HepG2 (cell line): ENCODE data around the gene ELOVL2. TPM values are rescaled to one million over a fixed set of nuclear protein-coding genes. Genes with fewer than 3 reads are reported as not detected.

Experiments used
- ATF7-NPFF ChIP-seq: sonication (generic); formaldehyde crosslinking; IDR thresholded peaks from 2 replicates; pipeline ENCODE4 v1.8.1; 2023; ENCODE audit warnings: mild to moderate bottlenecking, low read depth, missing genetic modification reagents, moderate library complexity
- BRCA1 ChIP-seq: sonication (generic); formaldehyde crosslinking; IDR thresholded peaks from 2 replicates; pipeline ENCODE4 v1.4.0; 2020; ENCODE audit warnings: missing genetic modification reagents
- E2F5 ChIP-seq: sonication (generic); formaldehyde crosslinking; conservative IDR thresholded peaks from 2 replicates; pipeline ENCODE4 v1.4.0; 2020; ENCODE audit warnings: missing genetic modification reagents
- FOXM1 ChIP-seq: sonication (generic); formaldehyde crosslinking; IDR thresholded peaks from 2 replicates; pipeline ENCODE4 v1.5.0; 2020; ENCODE audit warnings: missing genetic modification reagents
- HOXD1 ChIP-seq: sonication (generic); formaldehyde crosslinking; IDR thresholded peaks from 2 replicates; pipeline ENCODE4 v1.5.0; 2020; ENCODE audit warnings: missing genetic modification reagents
- IRF1 ChIP-seq: sonication (generic); formaldehyde crosslinking; IDR thresholded peaks from 2 replicates; pipeline ENCODE4 v1.4.0; 2020; ENCODE audit warnings: low read depth, mild to moderate bottlenecking, missing genetic modification reagents
- MED13 ChIP-seq: sonication (generic); formaldehyde crosslinking; IDR thresholded peaks from 2 replicates; pipeline ENCODE4 v1.5.0; 2020; ENCODE audit warnings: missing genetic modification reagents
- MTERF4 ChIP-seq: sonication (generic); formaldehyde crosslinking; IDR thresholded peaks from 2 replicates; pipeline ENCODE4 v1.8.0; 2023; ENCODE audit warnings: mild to moderate bottlenecking, missing genetic modification reagents
- NFKBIZ ChIP-seq: IDR thresholded peaks from 2 replicates; pipeline ENCODE4 v1.6.1; 2018; ENCODE audit warnings: missing genetic modification reagents, missing compliant biosample characterization
- PLSCR1 ChIP-seq: sonication (generic); formaldehyde crosslinking; IDR thresholded peaks from 2 replicates; pipeline ENCODE4 v1.5.0; 2020; ENCODE audit warnings: missing genetic modification reagents, mild to moderate bottlenecking, borderline replicate concordance
- SKI ChIP-seq: fragments of 450-650 bp; IDR thresholded peaks from one replicate; pipeline ENCODE4 v1.6.1; 2018; ENCODE audit warnings: mild to moderate bottlenecking; ENCODE audit not compliant: partially characterized antibody
- SOX13 ChIP-seq, 3 experiments: fragments of 450-650 bp in 1 of 3; sonication (generic) in 1 of 3; formaldehyde crosslinking in 1 of 3; IDR thresholded peaks in 2 of 3; conservative IDR thresholded peaks in 1 of 3; 2 replicates each; pipeline versions ENCODE4 v1.5.0 to v1.6.1; 2016 to 2020; ENCODE audit warnings: antibody characterized with exemption in 1 of 3, mild to moderate bottlenecking in 1 of 3, missing compliant biosample characterization in 1 of 3, missing genetic modification reagents in 1 of 3, moderate library complexity in 1 of 3
- SPEN ChIP-seq: sonication (generic); formaldehyde crosslinking; IDR thresholded peaks from 2 replicates; pipeline ENCODE4 v1.5.1; 2020; ENCODE audit warnings: low read depth, mild to moderate bottlenecking, missing genetic modification reagents
- SSRP1 ChIP-seq: IDR thresholded peaks from 2 replicates; pipeline ENCODE4 v1.6.1; 2016; ENCODE audit warnings: control low read depth
- TAF15 ChIP-seq: fragments of 200-400 bp; formaldehyde crosslinking; IDR thresholded peaks from one replicate; pipeline ENCODE4 v1.6.1; 2018; ENCODE audit warnings: mild to moderate bottlenecking, low read depth, low read length; ENCODE audit not compliant: poor library complexity, severe bottlenecking
- TBP ChIP-seq: sonication (generic); formaldehyde crosslinking; IDR thresholded peaks from 2 replicates; pipeline ENCODE4 v1.5.0; 2020; ENCODE audit warnings: missing genetic modification reagents
- TEAD3 ChIP-seq: optimal IDR thresholded peaks from 2 replicates; pipeline ENCODE3; 2016; ENCODE audit warnings: borderline replicate concordance
- TFDP2 ChIP-seq: sonication (generic); formaldehyde crosslinking; IDR thresholded peaks from 2 replicates; pipeline ENCODE4 v1.4.0; 2020; ENCODE audit warnings: missing genetic modification reagents
- ZNF326 ChIP-seq: sonication (generic); formaldehyde crosslinking; IDR thresholded peaks from 2 replicates; pipeline ENCODE4 v1.4.0; 2020; ENCODE audit warnings: missing genetic modification reagents, borderline replicate concordance
- ZNF512 ChIP-seq: sonication (generic); formaldehyde crosslinking; IDR thresholded peaks from 2 replicates; pipeline ENCODE4 v1.4.0; 2020; ENCODE audit warnings: mild to moderate bottlenecking, missing genetic modification reagents
- ZNF670 ChIP-seq: sonication (generic); formaldehyde crosslinking; IDR thresholded peaks from 2 replicates; pipeline ENCODE4 v1.8.0; 2022; ENCODE audit warnings: mild to moderate bottlenecking, missing genetic modification reagents, borderline replicate concordance
- ZNF720 ChIP-seq: sonication (generic); formaldehyde crosslinking; IDR thresholded peaks from 2 replicates; pipeline ENCODE4 v1.4.0; 2020; ENCODE audit warnings: missing genetic modification reagents
- ZNF746 ChIP-seq: sonication (generic); formaldehyde crosslinking; IDR thresholded peaks from 2 replicates; pipeline ENCODE4 v1.8.0; 2022; ENCODE audit warnings: mild to moderate bottlenecking, missing genetic modification reagents
- ZNF788 ChIP-seq: sonication (generic); formaldehyde crosslinking; IDR thresholded peaks from 2 replicates; pipeline ENCODE4 v1.5.0; 2020; ENCODE audit warnings: mild to moderate bottlenecking, missing genetic modification reagents, borderline replicate concordance
- ZNF878 ChIP-seq: sonication (generic); formaldehyde crosslinking; IDR thresholded peaks from 2 replicates; pipeline ENCODE4 v1.8.1; 2023; ENCODE audit warnings: mild to moderate bottlenecking, missing genetic modification reagents, moderate library complexity
- polyA plus RNA-seq, 8 experiments: library from polyadenylated mRNA; depleted of rRNA in 3 of 8; stranded (reverse) in 7 of 8; unstranded in 1 of 8; fragments of >200 nt; fragmentation: Illumina TruSeq in 4 of 8; extraction: Trizol in 4 of 8; gene quantifications; 2 replicates each; pipeline versions ENCODE4 v1.2.1 to v1.2.3, GENCODE V29; 2011 to 2016; ENCODE audit warnings: low read depth in 4 of 8, missing spikeins in 1 of 8, mixed read lengths in 1 of 8; ENCODE audit not compliant: insufficient read depth in 1 of 8
- total RNA-seq, 5 experiments: library from RNA; depleted of rRNA; stranded (reverse); fragments of >200 nt; fragmentation: Illumina TruSeq; extraction: Trizol; gene quantifications; 2 replicates each; pipeline ENCODE4 v1.2.3, GENCODE V29; 2016; ENCODE audit warnings: low read depth in 1 of 5

ELOVL2 gene
- total and polyA plus RNA-seq, 2 of the 13 experiments (the other 11 are each of a cell fraction or from before 2014, with no cell fraction given), result 43.6 to 65.4 TPM

- TF ChIP-seq ZNF788 (CRISPR knock-in tag) (peak; percentile 60; the same call in 1 of the 2 replicates), MTERF4 (CRISPR knock-in tag) (no peak), ZNF746 (CRISPR knock-in tag) (peak; percentile 74; the same call in 1 of the 2 replicates), FOXM1 (no peak), ZNF878 (CRISPR knock-in tag) (no peak), ZNF512 (CRISPR knock-in tag) (no peak), IRF1 (CRISPR knock-in tag) (no peak), TAF15 (no peak), TBP (CRISPR knock-in tag) (no peak), HOXD1 (CRISPR knock-in tag) (0 out of 2 replicates have a peak, but pooled peaks have one; percentile 54), BRCA1 (CRISPR knock-in tag) (0 out of 2 replicates have a peak, but pooled peaks have one; percentile 44), ZNF720 (no peak), NFKBIZ (CRISPR knock-in tag) (peak; percentile 79), ZNF670 (CRISPR knock-in tag) (no peak), E2F5 (CRISPR knock-in tag) (no peak), SOX13 (IDR thresholded peaks at IDR 0.05) (no peak), SOX13 (CRISPR knock-in tag; conservative IDR thresholded peaks at IDR 0.05 in 1 of 2, IDR thresholded peaks at IDR 0.05 in 1 of 2) (peak in 1 of 2 experiments; percentile 84; a peak in 2 of 4 replicates), TFDP2 (CRISPR knock-in tag) (no peak), MED13 (no peak), SKI (peak; percentile 87), PLSCR1 (CRISPR knock-in tag) (no peak), ATF7-NPFF (no peak), SSRP1 (CRISPR knock-in tag) (0 out of 2 replicates have a peak, but pooled peaks have one; percentile 27), ZNF326 (no peak), TEAD3 (CRISPR knock-in tag) (peak; percentile 81), SPEN (CRISPR knock-in tag) (no peak; the same call in 1 of the 2 replicates)
Measured at GRCh38 chr6:10957414-10957886, 86.7 kb downstream of the ELOVL2 start (continued).
